Germinal center (tissue), 1 donor: ENCODE data around the gene SLC35E4.
"Not testable (repeated sequence)": the region's sequence is repeated elsewhere in the genome, so short reads cannot be mapped to it uniquely, and the experiment has no call there.

Source experiments
- DNase-seq: peaks from one replicate; pipeline ENCODE4 v3.0.0; 2012; ENCODE audit warnings: mixed read lengths, low spot score

SLC35E4 gene

DNA sequence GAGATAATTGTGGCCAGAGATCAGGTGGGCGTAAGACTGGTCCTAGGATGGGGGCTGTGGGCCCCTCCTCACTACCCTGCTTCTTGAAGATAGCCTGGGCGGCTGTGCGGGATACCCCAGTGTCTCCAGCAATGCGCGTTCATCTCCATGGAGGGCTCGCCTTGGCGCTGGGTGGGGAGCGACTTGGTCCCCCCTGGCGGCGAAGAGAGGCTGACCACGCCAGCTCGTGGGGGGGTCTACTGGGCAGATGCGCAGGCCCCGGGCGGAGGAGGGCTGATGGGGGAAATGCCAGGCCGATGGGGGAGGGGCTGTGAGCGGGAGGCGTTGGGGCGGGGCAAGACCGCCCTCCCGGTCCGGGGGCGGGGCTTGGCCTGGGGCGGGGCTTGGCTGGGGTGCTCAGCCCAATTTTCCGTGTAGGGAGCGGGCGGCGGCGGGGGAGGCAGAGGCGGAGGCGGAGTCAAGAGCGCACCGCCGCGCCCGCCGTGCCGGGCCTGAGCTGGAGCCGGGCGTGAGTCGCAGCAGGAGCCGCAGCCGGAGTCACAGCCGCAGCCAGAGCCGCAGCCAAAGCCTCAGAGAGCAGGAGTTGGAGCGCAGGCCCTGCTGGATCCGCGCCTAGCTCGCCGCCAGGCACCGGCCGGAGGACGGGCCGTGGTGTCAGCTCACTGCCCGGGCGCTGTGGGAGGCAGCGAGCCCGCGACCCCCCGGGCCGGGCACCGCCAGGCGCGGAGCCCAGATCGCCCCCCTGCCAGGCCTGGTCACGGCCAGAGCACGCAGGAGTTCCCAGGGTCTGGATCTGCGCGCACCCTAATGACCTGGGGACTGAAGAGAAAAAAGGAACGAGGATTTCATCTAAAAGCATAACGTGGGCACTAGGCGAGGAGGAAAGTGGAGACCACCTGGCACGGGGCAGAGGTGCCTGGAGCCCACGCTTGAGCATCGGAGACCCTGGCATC, at the start of gene SLC35E4:
Gene SLC35E4, plus strand, starts transcription at position 509 of the 953 bp plus-strand sequence. CDS start 670 bp downstream, outside the sequence.
- DNase-seq = peak; percentile 98

DNA sequence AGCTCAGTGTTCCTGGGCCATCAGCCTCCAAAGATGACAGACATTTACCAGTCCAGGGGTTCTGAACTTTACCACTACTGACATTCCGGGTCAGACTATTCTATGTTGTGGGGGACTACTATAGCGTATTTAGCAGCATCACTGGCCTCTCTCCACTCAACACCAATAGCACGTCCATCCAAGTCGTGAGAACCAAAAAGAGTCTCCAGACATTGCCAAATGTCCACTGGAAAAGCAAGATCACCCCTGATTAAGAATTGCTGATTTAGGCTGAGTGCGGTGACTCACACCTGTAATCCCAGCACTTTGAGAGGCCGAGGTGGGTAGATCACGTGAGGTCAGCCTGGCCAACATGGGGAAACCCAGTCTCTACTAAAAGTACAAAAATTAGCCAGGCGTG, 49.2 kb upstream of the SLC35E4 start:
- no peak for DNase-seq

- no peak for DNase-seq
These were observed 44.4 kb upstream of the SLC35E4 start for GRCh38 chr22:30591191-30591587.

DNA sequence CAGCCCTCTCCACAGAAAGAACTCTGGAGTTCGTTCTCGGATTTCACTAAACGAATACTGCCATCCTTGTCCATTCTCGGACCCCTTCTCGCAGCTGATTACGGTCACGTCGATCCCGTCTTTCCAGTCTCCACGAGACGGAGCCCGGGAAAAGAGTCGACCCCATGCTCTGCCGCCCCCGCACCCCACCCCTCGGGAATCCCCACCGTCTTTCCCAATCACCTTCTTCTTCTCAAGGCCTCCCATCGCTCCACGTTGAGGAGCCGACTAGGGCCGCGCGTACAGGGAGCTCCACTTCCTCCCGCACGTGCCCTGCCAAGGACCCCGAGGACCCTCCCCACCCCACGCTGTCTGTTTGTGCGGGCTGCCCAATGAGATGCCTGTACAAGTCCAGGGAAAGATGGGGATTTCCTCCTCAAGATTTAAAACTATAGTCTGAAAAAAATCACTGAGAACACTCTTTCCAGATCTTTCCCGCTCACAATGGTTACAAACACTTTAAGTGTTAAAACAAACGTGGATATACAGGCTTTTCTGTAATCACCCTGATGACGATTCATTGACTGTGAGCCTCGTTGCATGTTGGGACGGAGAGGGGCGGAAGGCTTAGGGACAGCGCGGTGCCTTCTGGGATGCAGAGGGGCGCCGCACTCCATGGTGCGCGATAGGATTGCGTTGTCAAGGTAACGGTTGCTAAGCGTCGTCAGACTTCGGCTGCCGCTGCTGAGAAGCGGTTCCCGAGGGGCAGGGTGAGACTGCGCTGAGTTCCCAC, 43.8 kb upstream of the SLC35E4 start, which contains the start of gene PES1:
Gene PES1, minus strand, starts transcription at position 323 of the 772 bp plus-strand sequence. Its CDS starts 77 bp downstream, at position 246.
- peak; percentile 96 for DNase-seq

DNA sequence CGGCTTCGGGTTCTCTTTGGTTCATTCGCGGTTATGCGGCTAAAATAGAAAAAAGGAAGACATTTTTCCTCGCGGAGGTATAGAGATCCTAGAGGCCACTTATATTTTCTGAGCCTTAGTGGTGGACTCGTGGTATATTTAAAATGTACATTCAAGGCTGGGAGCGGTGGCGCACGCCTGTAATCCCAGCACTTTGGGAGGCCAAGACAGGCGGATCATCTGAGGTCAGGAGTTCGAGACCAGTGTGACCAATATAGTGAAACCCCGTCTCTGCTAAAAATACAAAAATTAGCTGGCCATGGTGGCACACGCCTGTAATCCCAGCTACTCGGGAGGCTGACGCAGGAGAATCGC, 43.2 kb upstream of the SLC35E4 start:
- not testable (repeated sequence) for DNase-seq

- no peak for DNase-seq
These were observed 39.4 kb upstream of the SLC35E4 start for GRCh38 chr22:30596199-30596598.

- no peak for DNase-seq
These were observed 38.7 kb upstream of the SLC35E4 start for GRCh38 chr22:30596886-30597285.

- no peak for DNase-seq
These were observed 36.6 kb upstream of the SLC35E4 start for GRCh38 chr22:30598986-30599385.

- no peak for DNase-seq
These were observed 34.7 kb upstream of the SLC35E4 start for GRCh38 chr22:30600921-30601320.

DNA sequence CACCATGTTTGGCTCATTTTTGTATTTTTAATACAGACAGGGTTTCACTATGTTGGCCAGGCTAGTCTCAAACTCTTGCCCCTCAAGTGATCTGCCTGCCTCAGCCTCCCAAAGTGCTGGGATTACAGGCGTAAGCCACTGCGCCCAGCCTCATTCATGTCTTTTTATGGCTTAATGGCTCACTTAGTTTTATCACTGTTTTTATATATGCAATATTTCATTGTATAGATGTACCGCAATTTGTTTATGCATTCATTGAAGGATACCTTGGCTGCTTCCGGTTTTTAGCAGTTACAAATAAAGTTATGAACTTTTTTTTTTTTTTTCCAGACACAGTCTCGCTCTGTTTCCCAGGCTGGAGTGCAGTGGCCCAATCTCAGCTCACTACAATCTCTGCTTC, 34.1 kb upstream of the SLC35E4 start:
- DNase-seq = no peak

- DNase-seq = no peak
These were observed 33.5 kb upstream of the SLC35E4 start for GRCh38 chr22:30602049-30602448.

DNA sequence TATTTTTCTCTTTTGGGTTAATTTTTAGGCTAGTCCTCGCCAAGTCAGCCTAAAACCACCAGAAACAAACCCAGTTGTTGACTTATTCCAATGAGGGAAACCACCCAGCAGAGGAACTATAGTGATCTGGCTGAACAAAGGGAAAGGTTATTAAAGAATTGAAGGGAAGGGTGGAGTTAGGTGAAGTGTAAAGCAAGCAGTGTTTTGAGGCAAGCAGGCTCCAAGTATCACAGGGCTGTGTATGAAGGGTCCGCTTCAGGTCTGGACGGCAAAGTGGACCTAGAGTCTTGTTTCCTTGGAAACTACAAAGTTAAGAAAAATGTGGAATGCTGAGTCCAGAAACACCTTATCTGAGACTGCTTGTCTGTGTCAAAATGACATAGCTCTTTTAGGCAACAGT, 31.8 kb upstream of the SLC35E4 start:
- no peak for DNase-seq

- no peak for DNase-seq
These were observed 30.9 kb upstream of the SLC35E4 start for GRCh38 chr22:30604723-30605122.

DNA sequence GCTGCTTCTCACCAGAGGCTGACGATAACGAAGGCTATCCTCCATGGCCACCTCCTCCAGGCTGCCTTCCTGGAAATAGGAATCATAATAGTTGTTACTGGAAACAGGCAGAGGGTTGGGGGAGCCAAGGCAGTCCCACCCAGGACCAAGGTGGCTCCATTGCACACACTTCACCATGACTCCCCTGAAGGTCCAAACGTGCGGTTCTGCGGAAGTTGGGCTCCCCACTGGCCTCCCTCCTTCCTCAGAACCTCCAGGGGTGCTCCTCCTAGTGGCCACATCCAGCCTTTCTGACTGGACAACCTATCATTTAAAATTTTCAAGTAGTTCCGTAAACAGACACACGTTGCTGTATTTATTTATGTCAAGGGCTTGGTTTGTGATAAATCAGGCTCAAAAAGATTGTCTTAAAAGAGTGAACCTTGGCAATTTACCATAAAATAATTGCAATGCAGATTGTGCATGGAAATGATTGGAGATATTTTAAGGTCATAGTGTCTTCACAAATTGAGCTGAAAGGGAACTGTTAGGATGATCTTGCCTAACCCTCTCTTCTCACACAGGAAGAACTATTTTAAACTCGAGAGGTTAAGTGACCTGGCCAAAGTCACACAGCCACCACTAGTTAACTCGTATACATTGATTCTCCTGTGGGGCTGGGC, 30.0 kb upstream of the SLC35E4 start:
- DNase-seq = peak; percentile 64

- DNase-seq = peak; percentile 40
These were observed 28.9 kb upstream of the SLC35E4 start, which contains the start of gene TCN2 for GRCh38 chr22:30606455-30607299. Gene TCN2, plus strand, starts transcription at chr22:30607174. Its CDS starts 158 bp downstream, at chr22:30607332.

GRCh38 chr22:30607300-30607930, 28.2 kb upstream of the SLC35E4 start:
- no peak for DNase-seq

GRCh38 chr22:30607939-30608338, 27.6 kb upstream of the SLC35E4 start:
- no peak for DNase-seq

DNA sequence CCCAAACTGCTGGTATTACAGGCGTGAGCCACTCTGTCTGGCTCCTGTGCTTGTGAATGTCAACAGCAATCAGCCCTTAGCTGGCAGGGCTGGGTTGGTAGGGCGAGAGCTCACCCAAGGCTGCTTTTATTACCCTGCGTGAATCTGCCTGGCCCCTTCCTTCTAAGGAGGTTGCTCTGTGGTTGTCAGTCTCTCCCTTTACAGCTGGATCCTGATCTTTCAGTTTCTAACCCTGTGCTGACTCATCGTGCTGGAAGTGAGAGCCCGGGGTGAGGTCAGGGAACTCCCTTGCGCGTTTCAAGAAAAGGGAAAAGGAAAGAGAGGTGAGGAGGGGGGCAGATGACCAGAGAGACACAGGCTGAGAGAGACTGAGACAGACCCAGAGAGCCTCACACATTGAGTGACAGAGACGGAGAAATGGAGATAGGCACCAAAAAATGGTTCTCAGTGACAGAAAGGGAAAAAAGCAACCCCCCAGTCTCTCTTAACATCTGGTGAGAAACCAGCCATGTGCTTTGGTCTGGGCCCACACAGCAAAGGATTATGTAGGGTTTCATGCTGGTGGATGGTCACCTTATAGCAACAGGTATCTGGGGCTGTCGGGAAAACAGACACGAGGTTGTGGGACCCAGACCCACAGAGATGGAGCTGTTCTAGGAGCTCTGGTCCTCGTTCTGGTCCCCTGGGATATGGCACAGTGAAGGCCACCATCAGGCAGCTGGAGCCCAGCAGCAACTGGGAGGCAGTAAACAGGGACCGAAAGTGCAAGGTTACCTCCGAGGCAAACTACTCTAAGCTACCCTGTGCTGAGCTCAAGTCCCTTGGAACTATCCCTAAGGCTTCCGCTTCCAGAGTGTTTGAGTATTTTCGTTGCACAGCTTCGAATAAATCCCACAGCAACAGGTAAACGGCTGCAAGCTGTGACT, 26.1 kb upstream of the SLC35E4 start:
- no peak for DNase-seq

GRCh38 chr22:30610299-30610698, 25.3 kb upstream of the SLC35E4 start:
- no peak for DNase-seq

DNA sequence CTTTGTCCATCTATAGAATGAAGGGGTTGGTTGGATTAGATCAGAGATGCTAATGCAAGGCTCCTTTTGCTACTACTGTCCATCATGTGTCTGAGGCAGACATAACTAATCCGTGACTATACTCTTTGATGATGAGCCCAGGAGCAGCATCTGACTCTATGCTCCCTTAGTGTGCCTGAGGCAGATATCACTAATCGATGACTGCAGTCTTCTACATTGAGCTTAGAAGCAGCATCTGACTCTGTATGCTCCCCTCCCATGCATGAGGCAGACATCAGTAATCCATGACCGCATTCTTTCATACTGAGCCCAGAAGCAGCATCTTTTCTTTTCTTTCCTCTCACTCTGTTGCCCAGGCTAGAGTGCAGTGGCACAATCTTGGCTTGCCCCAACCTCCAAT, 24.4 kb upstream of the SLC35E4 start:
- no peak for DNase-seq
